Upper lobe of left lung (tissue), 6 donors: ENCODE measurements around the gene MGST1. TPM values are rescaled to one million over a fixed set of nuclear protein-coding genes. Genes with fewer than 3 reads are reported as not detected.

ENCODE experiments used
- ATAC-seq, 2 donors: fragments of 200-7000 bp; cut with Tn5 transposase; one replicate each; pipeline ENCODE4 v1.9.1; 2022; ENCODE audit warnings: mild to moderate bottlenecking in 2 of 2, moderate library complexity in 2 of 2; ENCODE audit not compliant: low FRiP score in 2 of 2
- DNase-seq, 2 donors: peaks; one replicate each; pipeline ENCODE4 v3.0.0-alpha.2; 2019 to 2020
- H3K27ac ChIP-seq, 4 donors: fragments of 200-600 bp; sonication (generic); one replicate each; pipeline ENCODE4 v1.5.1; 2016 to 2019
- H3K27me3 ChIP-seq, 4 donors: fragments of 200-600 bp; sonication (generic); one replicate each; pipeline ENCODE4 v1.5.1; 2017 to 2019
- H3K36me3 ChIP-seq, 4 donors: fragments of 200-600 bp; sonication (generic); one replicate each; pipeline ENCODE4 v1.5.1; 2016 to 2019
- H3K4me1 ChIP-seq, 4 donors: fragments of 200-600 bp; sonication (generic); one replicate each; pipeline ENCODE4 v1.5.1; 2018 to 2019
- H3K4me3 ChIP-seq, 4 donors: fragments of 200-600 bp; sonication (generic); one replicate each; pipeline ENCODE4 v1.5.1; 2017 to 2019; ENCODE audit warnings: mild to moderate bottlenecking in 2 of 4, moderate library complexity in 1 of 4
- H3K9me3 ChIP-seq, 4 donors: fragments of 200-600 bp; sonication (generic); one replicate each; pipeline ENCODE4 v1.5.1; 2018 to 2019
- EP300 ChIP-seq, 4 donors: sonication (generic); formaldehyde crosslinking; IDR thresholded peaks; one replicate each; pipeline ENCODE4 v1.5.1; 2017; ENCODE audit warnings: antibody characterized with exemption in 4 of 4, control low read depth in 2 of 4
- POLR2A ChIP-seq, 4 donors: fragments of 450-650 bp; IDR thresholded peaks; one replicate each; pipeline ENCODE4 v1.5.1; 2016 to 2017; ENCODE audit warnings: antibody characterized with exemption in 4 of 4, mild to moderate bottlenecking in 2 of 4
- POLR2AphosphoS5 ChIP-seq, 2 donors: sonication (generic); formaldehyde crosslinking; IDR thresholded peaks; one replicate each; pipeline ENCODE4 v1.5.1; 2017; ENCODE audit warnings: antibody characterized with exemption in 2 of 2
- WGBS, 2 donors: methylation state at CpG; one replicate each; pipeline ENCODE4 v1.1.5; 2017 to 2018; 5-methylcytosine and 5-hydroxymethylcytosine counted together
- total RNA-seq, 6 donors: library from RNA; depleted of rRNA in 4 of 6; stranded (reverse); fragments of >200 nt in 4 of 6; gene quantifications; one replicate each; pipeline versions ENCODE4 v1.1.0 to v1.2.1, GENCODE V29; 2016 to 2021
- TF ChIP-seq, protein P1 (sequence below), 6 experiments: fragments of 450-650 bp in 4 of 6; fragments of 200-600 bp in 2 of 6; sonication (generic) in 2 of 6; IDR thresholded peaks; one replicate each; pipeline ENCODE4 v1.5.1; 2016 to 2019; ENCODE audit warnings: antibody characterized with exemption in 6 of 6
- donor health status: DM: no; HTN: no; CAD: no; lungs with moderate emphysema.
- donor health status: DM: no; HTN: yes; CAD: no; lungs with severe emphysema.

Gene MGST1
- total RNA-seq, 6 donors from 2014 or later, result 195 to 566 (median 253) TPM

DNA sequence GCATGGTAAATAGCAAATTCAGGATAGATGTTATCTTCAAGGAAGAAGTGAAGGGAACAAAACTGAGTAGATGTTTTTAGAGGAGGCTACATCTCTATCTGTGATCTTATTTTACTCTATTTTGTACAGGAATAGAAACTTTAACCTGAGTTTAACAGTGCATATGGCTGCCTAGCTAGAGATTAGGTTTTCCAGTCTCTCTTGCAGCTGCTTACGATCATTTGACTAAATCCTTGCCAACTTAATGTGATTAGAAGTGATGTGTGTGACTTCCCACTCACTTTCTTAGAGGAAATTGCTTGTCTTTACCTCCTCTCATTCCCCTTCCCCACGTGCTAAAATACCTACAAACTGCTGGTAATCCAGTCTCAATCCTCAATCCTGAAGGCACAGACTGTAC, 43.5 kb upstream of the MGST1 start:
- H3K27ac ChIP-seq, result no peak overlapping the region
- no peaks in the 10 kb centered on the region for H3K36me3 ChIP-seq
- DNase-seq, result no peak
- no peak for ATAC-seq
- no peaks in the 10 kb centered on the region for H3K4me1 ChIP-seq
- no peak for TF ChIP-seq POLR2A (IDR thresholded peaks at IDR 0.05)
- TF ChIP-seq, protein P1, sequence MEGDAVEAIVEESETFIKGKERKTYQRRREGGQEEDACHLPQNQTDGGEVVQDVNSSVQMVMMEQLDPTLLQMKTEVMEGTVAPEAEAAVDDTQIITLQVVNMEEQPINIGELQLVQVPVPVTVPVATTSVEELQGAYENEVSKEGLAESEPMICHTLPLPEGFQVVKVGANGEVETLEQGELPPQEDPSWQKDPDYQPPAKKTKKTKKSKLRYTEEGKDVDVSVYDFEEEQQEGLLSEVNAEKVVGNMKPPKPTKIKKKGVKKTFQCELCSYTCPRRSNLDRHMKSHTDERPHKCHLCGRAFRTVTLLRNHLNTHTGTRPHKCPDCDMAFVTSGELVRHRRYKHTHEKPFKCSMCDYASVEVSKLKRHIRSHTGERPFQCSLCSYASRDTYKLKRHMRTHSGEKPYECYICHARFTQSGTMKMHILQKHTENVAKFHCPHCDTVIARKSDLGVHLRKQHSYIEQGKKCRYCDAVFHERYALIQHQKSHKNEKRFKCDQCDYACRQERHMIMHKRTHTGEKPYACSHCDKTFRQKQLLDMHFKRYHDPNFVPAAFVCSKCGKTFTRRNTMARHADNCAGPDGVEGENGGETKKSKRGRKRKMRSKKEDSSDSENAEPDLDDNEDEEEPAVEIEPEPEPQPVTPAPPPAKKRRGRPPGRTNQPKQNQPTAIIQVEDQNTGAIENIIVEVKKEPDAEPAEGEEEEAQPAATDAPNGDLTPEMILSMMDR (IDR thresholded peaks at IDR 0.05), result no peak
- TF ChIP-seq EP300 (IDR thresholded peaks at IDR 0.05), result no peak
- TF ChIP-seq POLR2AphosphoS5 (IDR thresholded peaks at IDR 0.05), result no peak
- no peak overlapping the region for H3K4me3 ChIP-seq
- H3K27me3 ChIP-seq, result no peaks in the 10 kb centered on the region
- WGBS, 2 donors, result 46 to 47% methylated on average over 2 of the region's 2 CpGs
- peaks cover 0 to 5% (median 2%) of the 10 kb centered on the region in 4 donors for H3K9me3 ChIP-seq

DNA sequence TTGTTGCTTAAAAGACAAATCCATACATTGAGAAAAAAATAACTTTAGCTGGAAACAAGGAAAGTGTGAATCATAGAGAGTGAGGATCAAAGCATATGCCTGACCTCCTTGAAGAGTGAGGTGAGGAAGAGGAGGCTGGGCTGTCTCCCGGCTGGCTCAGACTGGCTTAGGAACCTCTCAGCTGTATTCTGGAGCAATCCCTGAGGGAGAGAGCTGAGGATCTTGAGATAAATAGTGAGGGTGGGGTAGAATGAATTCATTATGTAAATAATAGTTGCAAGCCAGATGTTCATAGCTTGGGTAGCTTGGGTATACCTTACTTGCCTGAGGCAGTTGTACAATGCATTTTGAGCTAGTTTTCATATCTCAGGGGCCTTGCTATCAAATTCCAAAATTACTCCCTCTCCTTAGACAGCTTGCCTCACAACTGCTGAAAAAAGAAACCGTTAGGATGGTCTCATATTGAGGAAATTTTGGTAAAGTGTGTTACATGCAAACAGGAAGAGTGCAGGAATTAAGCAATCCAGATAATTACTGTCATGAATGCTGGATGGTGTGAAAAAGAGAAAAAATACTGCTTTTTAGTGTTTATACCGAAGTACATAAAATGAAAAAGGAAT, 39.5 kb upstream of the MGST1 start:
- TF ChIP-seq POLR2A (IDR thresholded peaks at IDR 0.05) (no peak), POLR2AphosphoS5 (IDR thresholded peaks at IDR 0.05) (no peak), EP300 (IDR thresholded peaks at IDR 0.05) (no peak)
- TF ChIP-seq, protein P1 (IDR thresholded peaks at IDR 0.05), result no peak
- no peak overlapping the region for H3K4me3 ChIP-seq
- ATAC-seq (no peak), DNase-seq (no peak)
- no peaks in the 10 kb centered on the region for H3K36me3 ChIP-seq
- no peaks in the 10 kb centered on the region for H3K27me3 ChIP-seq
- 43 to 57% methylated on average over 3 of the region's 3 CpGs for WGBS, 2 donors
- H3K9me3 ChIP-seq, result peaks cover 0 to 8% (median 4%) of the 10 kb centered on the region in 4 donors
- no peak overlapping the region for H3K27ac ChIP-seq
- no peaks in the 10 kb centered on the region for H3K4me1 ChIP-seq

DNA sequence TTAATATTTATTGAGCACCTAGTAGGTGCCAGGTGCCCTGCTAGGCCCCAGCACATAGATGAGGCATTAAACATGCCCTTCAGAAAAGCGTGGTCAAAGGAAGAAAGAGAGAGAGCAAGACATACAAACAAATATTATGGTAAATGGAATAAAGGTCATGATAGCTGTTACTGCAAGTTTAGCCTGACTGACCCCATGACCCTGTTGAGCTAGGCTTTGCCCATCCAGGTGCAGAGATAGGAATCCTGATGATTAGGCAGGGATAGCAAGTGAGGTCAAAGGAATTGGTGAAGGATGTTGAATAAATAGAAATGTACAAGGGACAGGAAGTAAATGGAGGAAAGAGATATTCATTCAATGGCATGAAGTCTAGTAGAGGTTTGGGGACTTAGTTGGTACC, 36.5 kb upstream of the MGST1 start:
- Histone ChIP-seq H3K9me3 (peaks cover 0 to 8% (median 4%) of the 10 kb centered on the region in 4 donors), H3K27me3 (no peaks in the 10 kb centered on the region), H3K27ac (no peak overlapping the region), H3K4me1 (no peaks in the 10 kb centered on the region), H3K4me3 (no peak overlapping the region), H3K36me3 (no peaks in the 10 kb centered on the region)
- no peak for DNase-seq
- no peak for ATAC-seq
- 73% methylated on average over 1 of the region's 1 CpG for whole genome bisulfite sequencing, 2 donors
- TF ChIP-seq EP300 (IDR thresholded peaks at IDR 0.05), result no peak
- TF ChIP-seq POLR2AphosphoS5 (IDR thresholded peaks at IDR 0.05), result no peak
- TF ChIP-seq POLR2A (IDR thresholded peaks at IDR 0.05), result no peak
- TF ChIP-seq, protein P1 (IDR thresholded peaks at IDR 0.05), result no peak

DNA sequence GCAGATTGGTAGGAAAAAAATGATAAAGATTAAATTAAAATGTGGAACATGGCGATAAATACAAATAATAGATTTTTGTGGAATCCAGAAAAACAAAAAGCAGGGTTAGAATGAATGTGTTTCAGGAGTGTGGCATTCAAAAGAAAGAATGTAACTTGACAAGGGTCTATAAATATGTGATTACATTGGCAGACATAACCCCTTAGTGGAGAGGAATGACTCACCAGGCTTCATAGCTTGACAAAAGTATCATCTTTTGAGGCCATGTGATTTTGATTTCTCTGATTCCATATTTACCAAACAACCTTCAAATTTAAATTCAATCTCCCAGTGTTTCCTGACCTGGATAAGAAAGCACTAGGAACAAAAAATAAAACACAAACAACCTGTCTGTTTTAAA, 24.4 kb upstream of the MGST1 start:
- no peak overlapping the region for H3K4me3 ChIP-seq
- WGBS, 2 donors, result 79 to 82% methylated on average over 1 of the region's 1 CpG
- ATAC-seq, result no peak
- no peak for TF ChIP-seq POLR2A (IDR thresholded peaks at IDR 0.05)
- no peak for TF ChIP-seq EP300 (IDR thresholded peaks at IDR 0.05)
- no peak for TF ChIP-seq POLR2AphosphoS5 (IDR thresholded peaks at IDR 0.05)
- TF ChIP-seq, protein P1 (IDR thresholded peaks at IDR 0.05), result no peak
- H3K4me1 ChIP-seq, result no peaks in the 10 kb centered on the region
- H3K27me3 ChIP-seq, result no peaks in the 10 kb centered on the region
- no peak for DNase-seq
- peaks cover 0 to 6% (median 0%) of the 10 kb centered on the region in 4 donors for H3K9me3 ChIP-seq
- H3K27ac ChIP-seq, result no peak overlapping the region
- no peaks in the 10 kb centered on the region for H3K36me3 ChIP-seq

DNA sequence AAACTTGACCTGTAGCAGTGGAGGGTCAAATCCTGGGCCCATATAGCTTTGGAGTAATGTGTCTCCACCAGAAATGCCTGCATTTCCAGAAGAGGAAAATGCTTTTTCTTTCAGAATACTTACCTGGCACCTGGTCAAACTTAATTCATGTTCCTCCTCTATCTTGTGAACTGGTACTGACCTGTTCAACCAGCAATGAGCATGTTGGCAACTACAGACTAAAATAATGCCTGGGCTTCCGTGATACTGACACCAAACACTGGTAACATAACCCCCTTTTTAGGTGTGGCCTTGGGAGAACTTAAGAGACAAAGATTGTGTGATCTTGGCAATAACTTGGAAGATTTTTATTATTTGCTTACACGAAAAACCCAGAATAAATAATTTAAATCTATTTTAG, 23.8 kb upstream of the MGST1 start:
- 77 to 85% methylated on average over 2 of the region's 2 CpGs for WGBS, 2 donors
- no peak for TF ChIP-seq EP300 (IDR thresholded peaks at IDR 0.05)
- TF ChIP-seq POLR2AphosphoS5 (IDR thresholded peaks at IDR 0.05), result no peak
- no peak for TF ChIP-seq POLR2A (IDR thresholded peaks at IDR 0.05)
- TF ChIP-seq, protein P1 (IDR thresholded peaks at IDR 0.05), result no peak
- H3K27ac ChIP-seq, result no peak overlapping the region
- DNase-seq (no peak), ATAC-seq (no peak)
- H3K36me3 ChIP-seq, result no peaks in the 10 kb centered on the region
- no peaks in the 10 kb centered on the region for H3K4me1 ChIP-seq
- H3K4me3 ChIP-seq, result no peak overlapping the region
- peaks cover 0 to 8% (median 0%) of the 10 kb centered on the region in 4 donors for H3K9me3 ChIP-seq
- H3K27me3 ChIP-seq, result no peaks in the 10 kb centered on the region
